GM12878 (cell line): ENCODE data around the gene ELF2. TPM values are rescaled to one million over a fixed set of nuclear protein-coding genes. Genes with fewer than 3 reads are reported as not detected.

Experiments used
- ATAC-seq: fragments of 200-7000 bp; cut with Tn5 transposase; 3 replicates; pipeline ENCODE4 v1.9.1; 2020; ENCODE audit warnings: mild to moderate bottlenecking, moderate library complexity
- BruUV-seq: library from RNA; stranded (reverse); fragments of 400-500 nt; replicated peaks from 2 replicates; lab custom pipeline; 2021; lab: Mats Ljungman, UMichigan
- CTCF ChIA-PET: fragments of 300-600 bp; sonication (Branson Sonifier 250); formaldehyde crosslinking; extraction: SDS; loops from one replicate; lab custom pipeline; 2021; ENCODE audit warnings: inconsistent platforms; lab: Yijun Ruan, JAX
- POLR2A ChIA-PET: fragments of 350-600 bp; formaldehyde crosslinking; extraction: SDS; loops from one replicate; lab custom pipeline; 2021; ENCODE audit warnings: inconsistent platforms; lab: Charles Lee
- RAD21 ChIA-PET: fragments of 300-600 bp; sonication (Branson Sonifier 250); formaldehyde crosslinking; loops from one replicate; lab custom pipeline; 2023; ENCODE audit warnings: antibody characterized with exemption; ENCODE audit not compliant: unreplicated experiment; lab: Charles Lee
- SMC1A ChIA-PET: fragments of 300-600 bp; sonication (Branson Sonifier 250); formaldehyde crosslinking; loops from one replicate; lab custom pipeline; 2023; ENCODE audit not compliant: unreplicated experiment, uncharacterized antibody; lab: Charles Lee
- DNase-seq: peaks from one replicate; pipeline ENCODE4 v3.0.0-alpha.2; 2011; ENCODE audit warnings: low read depth, low spot score
- FAIRE-seq: peaks from 3 replicates; lab custom pipeline; 2011; peaks lifted over from hg19 to GRCh38; lab: Jason Lieb, UNC
- H2AFZ ChIP-seq: 2 replicates; pipeline ENCODE4 v1.6.0; 2011; ENCODE audit warnings: low read depth, low read length, control low read depth; ENCODE audit not compliant: control insufficient read depth
- H3K27ac ChIP-seq: 2 replicates; pipeline ENCODE4 v1.5.1; 2011; ENCODE audit warnings: control low read depth; ENCODE audit not compliant: control insufficient read depth, insufficient read depth
- H3K27me3 ChIP-seq, 2 experiments: replicated peaks in 1 of 2; 2 replicates each; pipeline versions ENCODE4 v1.6.0 to v1.6.1; 2011; ENCODE audit warnings: low read length in 1 of 2; ENCODE audit not compliant: control insufficient read depth in 2 of 2, insufficient read depth in 2 of 2
- H3K36me3 ChIP-seq, 2 experiments: 2 replicates each; pipeline ENCODE4 v1.5.1; 2011; ENCODE audit warnings: low read length in 1 of 2; ENCODE audit not compliant: control insufficient read depth in 2 of 2, insufficient read depth in 2 of 2
- H3K4me1 ChIP-seq: 2 replicates; pipeline ENCODE4 v1.6.1; 2011; ENCODE audit warnings: mild to moderate bottlenecking, low read length, moderate library complexity, mixed read lengths; ENCODE audit not compliant: control insufficient read depth, insufficient read depth
- H3K4me2 ChIP-seq: 2 replicates; pipeline ENCODE4 v1.6.0; 2011; ENCODE audit warnings: control low read depth; ENCODE audit not compliant: control insufficient read depth, insufficient read depth
- H3K4me3 ChIP-seq: fragments of 200-600 bp; sonication (generic); 2 replicates; pipeline ENCODE4 v1.5.1; 2016
- H3K79me2 ChIP-seq: 2 replicates; pipeline ENCODE4 v1.6.0; 2011; ENCODE audit warnings: low read length; ENCODE audit not compliant: control insufficient read depth, insufficient read depth
- H3K9ac ChIP-seq: 2 replicates; pipeline ENCODE4 v1.8.0; 2011; ENCODE audit warnings: low read length, control low read depth, mixed read lengths; ENCODE audit not compliant: control insufficient read depth, insufficient read depth
- H3K9me3 ChIP-seq: replicated peaks from 3 replicates; pipeline ENCODE4 v1.5.1; 2011; ENCODE audit warnings: mild to moderate bottlenecking, low read length; ENCODE audit not compliant: control insufficient read depth, insufficient read depth
- H4K20me1 ChIP-seq: 2 replicates; pipeline ENCODE4 v1.6.0; 2011; ENCODE audit not compliant: control insufficient read depth, insufficient read depth
- IRF4 ChIP-seq: IDR thresholded peaks from 2 replicates; pipeline ENCODE4 v1.6.1; 2011; ENCODE audit warnings: low read depth, low read length
- JUNB ChIP-seq: IDR thresholded peaks from 2 replicates; pipeline ENCODE4 v1.6.1; 2016; ENCODE audit warnings: antibody characterized with exemption, mild to moderate bottlenecking
- RUNX3 ChIP-seq: IDR thresholded peaks from 2 replicates; pipeline ENCODE4 v1.6.1; 2012; ENCODE audit warnings: low read length, inconsistent platforms
- TCF3 ChIP-seq: IDR thresholded peaks from 2 replicates; pipeline ENCODE4 v1.6.1; 2012; ENCODE audit warnings: low read depth, mild to moderate bottlenecking, low read length, borderline replicate concordance; ENCODE audit not compliant: insufficient read depth
- ZBTB33 ChIP-seq: fragments of 450-650 bp; IDR thresholded peaks from 2 replicates; pipeline ENCODE4 v1.6.1; 2017; ENCODE audit warnings: mild to moderate bottlenecking
- WGBS: methylation state at CpG from one replicate; pipeline ENCODE4 v1.1.6; 2016; ENCODE audit warnings: low lambda C conversion rate; ENCODE audit not compliant: insufficient replicate concordance, insufficient coverage; ENCODE audit errors: missing lambda C conversion rate; 5-methylcytosine and 5-hydroxymethylcytosine counted together
- in situ Hi-C: fragments of 300-500 bp; cut with MboI; formaldehyde crosslinking; loops from 9 replicates; pipeline ENCODE4 v1.14.3; 2018; ENCODE audit warnings: mixed read lengths
- intact Hi-C: fragments of 100-400 bp; cut with micrococcal nuclease; formaldehyde crosslinking; loops from one replicate; pipeline ENCODE4 v1.14.2; 2022; ENCODE audit not compliant: unreplicated experiment
- polyA plus RNA-seq, 11 experiments: library from polyadenylated mRNA; depleted of rRNA in 4 of 11; unstranded in 6 of 11; stranded (reverse) in 5 of 11; fragments of >200 nt; fragmentation: Nextera tagmentation in 4 of 11; fragmentation: Illumina TruSeq in 1 of 11; extraction: Ambion mirVana in 4 of 11; extraction: Trizol in 1 of 11; gene quantifications; 1 replicate in 1 of 11; 2 replicates in 10 of 11; pipeline versions ENCODE4 v1.2.1 to v1.2.3, GENCODE V29; 2011 to 2016; ENCODE audit warnings: inconsistent platforms in 2 of 11, missing spikeins in 2 of 11, low read depth in 1 of 11
- total RNA-seq, 4 experiments: library from RNA; depleted of rRNA in 3 of 4; stranded (reverse); fragments of >200 nt in 3 of 4; fragmentation: Illumina TruSeq in 1 of 4; extraction: Trizol in 1 of 4; gene quantifications; 2 replicates each; pipeline versions ENCODE4 v1.2.1 to v1.2.3, GENCODE V29; 2013 to 2021
- TF ChIP-seq, protein P1 (sequence below): IDR thresholded peaks from 2 replicates; pipeline ENCODE4 v1.6.1; 2012; ENCODE audit warnings: low read depth, low read length, improper control_type of control experiment

Gene ELF2
- total and polyA plus RNA-seq, 10 of the 15 experiments (the other 5 are each of a cell fraction or from before 2014, with no cell fraction given), result 10.5 to 30.1 (median 20.5) TPM

DNA sequence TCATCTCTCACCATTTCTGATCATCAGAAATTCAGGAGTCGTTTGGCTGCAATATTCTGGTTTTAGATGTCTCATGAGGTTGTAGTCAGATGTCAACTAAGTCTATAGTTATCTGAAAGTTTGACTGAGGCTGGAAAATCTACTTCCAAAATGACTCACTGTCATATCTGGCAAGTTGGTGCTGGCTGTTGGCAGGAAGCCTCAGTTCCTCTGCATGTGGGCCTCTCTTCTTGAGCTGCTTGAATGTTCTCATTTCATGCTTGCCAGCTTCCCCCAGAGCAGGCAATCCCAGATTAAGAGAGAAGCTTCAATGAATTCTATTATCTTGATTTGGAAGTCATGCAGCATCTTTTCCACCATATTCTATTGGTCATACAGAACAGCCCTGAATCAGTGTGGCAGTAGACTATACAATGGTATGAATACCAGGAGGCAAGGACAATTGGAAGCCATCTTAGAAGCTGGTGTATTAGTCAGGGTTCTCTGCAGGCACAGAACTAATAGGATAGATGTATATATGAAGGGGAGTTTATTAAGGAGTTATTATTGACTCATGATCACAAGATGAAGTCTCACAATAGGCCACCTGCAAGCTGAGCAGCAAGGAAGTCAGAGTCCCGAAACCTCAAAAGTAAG, 46.8 kb upstream of the ELF2 start:
- SMC1A ChIA-PET, result interaction anchor here (0.6 to 6.2 kb wide), 5 partner anchors 10 to 129 kb away, joined by 3 to 38 read pairs (median 4); no protein-coding TSS in a partner anchor
- Histone ChIP-seq H3K79me2 (no peaks in the 10 kb centered on the region), H3K27ac (no peak overlapping the region), H3K4me1 (no peaks in the 10 kb centered on the region; the same call in 1 of the 2 replicates), H3K36me3 (no peaks in the 10 kb centered on the region), H3K4me3 (no peak overlapping the region), H4K20me1 (no peaks in the 10 kb centered on the region), H3K9me3 (no peaks in the 10 kb centered on the region; the same call in 2 of the 3 replicates), H3K27me3 (no peaks in the 10 kb centered on the region), H3K9ac (no peak overlapping the region), H3K4me2 (no peak overlapping the region), H2AFZ (no peak overlapping the region)
- TF ChIP-seq TCF3 (no peak), JUNB (peak; percentile 42; the same call in 1 of the 2 replicates), IRF4 (0 out of 2 replicates have a peak, but pooled peaks have one; percentile 11), ZBTB33 (no peak), RUNX3 (0 out of 2 replicates have a peak, but pooled peaks have one; percentile 9)
- TF ChIP-seq, protein P1, sequence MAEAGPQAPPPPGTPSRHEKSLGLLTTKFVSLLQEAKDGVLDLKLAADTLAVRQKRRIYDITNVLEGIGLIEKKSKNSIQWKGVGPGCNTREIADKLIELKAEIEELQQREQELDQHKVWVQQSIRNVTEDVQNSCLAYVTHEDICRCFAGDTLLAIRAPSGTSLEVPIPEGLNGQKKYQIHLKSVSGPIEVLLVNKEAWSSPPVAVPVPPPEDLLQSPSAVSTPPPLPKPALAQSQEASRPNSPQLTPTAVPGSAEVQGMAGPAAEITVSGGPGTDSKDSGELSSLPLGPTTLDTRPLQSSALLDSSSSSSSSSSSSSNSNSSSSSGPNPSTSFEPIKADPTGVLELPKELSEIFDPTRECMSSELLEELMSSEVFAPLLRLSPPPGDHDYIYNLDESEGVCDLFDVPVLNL, result no peak
- DNase-seq, result no peak
- POLR2A ChIA-PET, result interaction anchor here (0.5 to 1.2 kb wide), 4 partner anchors 9 to 37 kb away, joined by 3 to 5 read pairs (median 4); no protein-coding TSS in a partner anchor
- CTCF ChIA-PET, result interaction anchor here (0.7 to 6.7 kb wide), 10 partner anchors 9 to 193 kb away, joined by 3 to 54 read pairs (median 4); no protein-coding TSS in a partner anchor
- WGBS, result 56% methylated on average over 2 of the region's 2 CpGs
- in situ Hi-C loops (no loop called here), intact Hi-C loops (no loop called here)
- no peak for FAIRE-seq
- RAD21 ChIA-PET, result interaction anchor here (0.8 to 1.4 kb wide), 3 partner anchors 9 to 40 kb away, joined by 3 to 6 read pairs (median 4); no protein-coding TSS in a partner anchor
- ATAC-seq, result no peak; the same call in 2 of the 3 replicates
- no TSS peak for BruUV-seq
